ENCODE data around the gene PARN.
"Not testable (repeated sequence)": the region's sequence is repeated elsewhere in the genome, so short reads cannot be mapped to it uniquely, and the experiment has no call there.

PARN gene

GRCh38 chr16:14472357-14472756 lies 157.7 kb downstream of the PARN start:
- no peak for DNase-seq

DNA sequence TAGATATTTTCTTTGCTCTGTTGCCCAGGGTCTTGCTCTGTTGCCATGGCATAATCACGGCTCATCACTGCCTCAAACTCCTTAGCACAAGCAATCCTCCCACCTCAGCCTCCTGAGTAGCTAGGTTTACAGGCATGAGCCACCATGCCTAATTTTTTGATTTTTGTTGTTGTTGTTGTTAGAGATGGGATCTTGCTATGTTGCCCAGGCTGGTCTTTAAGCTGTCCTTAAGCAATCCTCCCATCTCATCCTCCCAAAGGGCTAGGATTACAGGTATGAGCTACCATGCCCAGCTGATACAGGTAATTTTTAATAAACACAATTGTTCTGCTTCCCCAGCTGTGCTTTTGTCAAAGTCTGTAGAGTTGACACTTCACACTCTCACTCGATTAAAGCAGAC lies 159.3 kb downstream of the PARN start:
- DNase-seq (no peak), ATAC-seq (no peak)

More at GRCh38 chr16:14472357-14472756, 157.7 kb downstream of the PARN start:
- ATAC-seq = no peak

DNA sequence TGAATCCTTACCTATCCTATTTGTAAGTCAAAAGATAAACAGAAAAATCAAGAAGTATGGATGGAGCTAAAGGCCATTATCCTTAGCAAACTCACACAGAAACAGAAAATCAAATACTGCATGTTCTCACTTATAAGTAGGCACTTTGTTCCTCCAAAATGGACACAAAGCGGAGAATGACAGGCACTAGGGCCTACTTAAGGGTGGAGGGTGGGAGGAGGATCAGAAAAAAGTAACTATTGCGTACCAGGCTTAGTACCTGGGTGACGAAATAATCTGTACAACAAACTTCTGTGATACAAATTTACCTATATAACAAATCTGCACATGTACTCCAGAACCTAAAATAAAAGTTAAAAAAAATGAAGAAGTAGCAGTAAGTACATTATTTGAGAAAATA lies 164.3 kb downstream of the PARN start:
- DNase-seq (no peak), ATAC-seq (no peak)

- ATAC-seq = no peak
Measured at GRCh38 chr16:14464796-14465195, 165.3 kb downstream of the PARN start.

GRCh38 chr16:14464192-14464591 lies 165.9 kb downstream of the PARN start:
- DNase-seq (no peak), ATAC-seq (no peak)

More at GRCh38 chr16:14464796-14465195, 165.3 kb downstream of the PARN start:
- no peak for DNase-seq

GRCh38 chr16:14462811-14463210 lies 167.2 kb downstream of the PARN start:
- DNase-seq (no peak), ATAC-seq (no peak)

DNA sequence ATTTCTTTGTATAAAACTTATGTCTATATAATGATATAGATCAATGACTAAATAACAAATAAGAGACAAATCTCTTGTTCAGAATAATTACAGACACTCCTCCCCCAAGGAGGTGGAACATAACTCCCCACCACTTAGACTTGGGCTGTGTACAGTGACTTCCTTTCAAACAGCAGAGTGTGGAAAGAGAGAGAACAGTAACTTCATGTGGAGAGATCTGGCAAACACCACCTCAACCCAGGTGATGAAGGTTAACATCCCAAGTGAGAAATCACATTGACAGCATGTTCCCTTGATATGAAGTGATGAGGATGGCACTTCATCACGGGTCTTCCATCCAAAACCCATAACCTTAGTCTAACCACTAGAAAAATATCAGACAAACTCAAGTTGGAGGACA lies 169.3 kb downstream of the PARN start:
- ATAC-seq = no peak
- DNase-seq = no peak

DNA sequence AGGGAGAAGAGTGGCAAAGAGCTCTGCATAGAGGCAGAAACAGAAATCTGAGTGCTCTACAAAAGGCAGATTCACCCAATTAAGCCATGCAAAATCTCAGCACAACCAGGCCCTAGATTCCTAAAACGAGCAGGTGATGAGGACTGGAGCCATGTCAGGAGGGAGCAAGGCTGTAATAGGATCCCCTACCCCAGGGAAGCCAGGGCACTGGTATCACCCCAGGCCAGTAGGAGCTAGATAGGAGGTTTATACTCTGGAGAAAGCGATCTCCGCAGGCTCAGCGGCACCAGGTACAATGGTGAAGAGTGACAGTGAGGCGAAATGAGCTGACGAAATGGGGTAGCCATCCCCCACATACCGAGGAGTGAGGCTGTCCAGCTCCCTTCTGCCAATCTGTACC lies 171.5 kb downstream of the PARN start:
- no peak for DNase-seq
- no peak for ATAC-seq

GRCh38 chr16:14456793-14457481 lies 173.1 kb downstream of the PARN start:
- ATAC-seq (no peak), DNase-seq (no peak)

- DNase-seq (no peak), ATAC-seq (no peak)
Measured at GRCh38 chr16:14455573-14455972, 174.5 kb downstream of the PARN start.

DNA sequence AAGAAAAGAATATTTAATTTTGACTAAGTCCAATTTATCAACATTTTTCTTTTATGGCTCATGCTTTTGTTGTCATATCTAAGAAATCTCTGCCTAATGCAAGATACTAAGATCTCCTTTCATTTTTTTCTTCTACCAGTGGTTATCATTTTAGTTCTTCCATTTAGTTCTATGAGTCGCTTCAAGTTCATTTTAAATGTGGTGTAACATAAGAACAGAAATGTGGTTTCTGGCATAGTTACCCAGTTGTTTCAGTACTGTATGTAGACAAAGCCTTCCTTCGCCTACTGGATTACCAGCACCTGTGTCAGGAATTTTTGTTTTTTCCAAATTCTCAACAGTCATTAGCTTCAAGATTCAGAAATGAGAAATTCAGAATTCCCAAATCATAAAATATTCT lies 175.7 kb downstream of the PARN start:
- DNase-seq = no peak
- no peak for ATAC-seq

GRCh38 chr16:14452066-14452465 lies 178.0 kb downstream of the PARN start:
- DNase-seq (no peak), ATAC-seq (no peak)

DNA sequence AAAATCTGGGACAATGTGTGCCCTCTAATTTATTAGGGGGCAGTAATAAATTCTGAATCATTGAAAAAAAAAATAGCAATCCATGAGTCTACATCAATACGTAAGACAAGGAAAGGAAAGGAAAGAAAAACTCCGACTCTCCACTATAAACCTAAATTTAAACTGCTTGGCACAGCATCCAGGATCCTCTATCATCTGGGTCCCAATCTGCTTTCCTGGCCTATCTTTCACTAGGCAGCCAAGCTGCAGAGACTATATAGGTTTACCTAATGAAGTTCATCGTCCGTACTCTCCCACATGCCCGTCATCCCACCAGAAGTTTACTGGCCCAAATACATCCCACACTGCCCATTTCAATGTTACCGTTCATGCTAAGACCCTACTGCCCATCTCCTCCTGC lies 179.2 kb downstream of the PARN start:
- DNase-seq = no peak
- no peak for ATAC-seq

DNA sequence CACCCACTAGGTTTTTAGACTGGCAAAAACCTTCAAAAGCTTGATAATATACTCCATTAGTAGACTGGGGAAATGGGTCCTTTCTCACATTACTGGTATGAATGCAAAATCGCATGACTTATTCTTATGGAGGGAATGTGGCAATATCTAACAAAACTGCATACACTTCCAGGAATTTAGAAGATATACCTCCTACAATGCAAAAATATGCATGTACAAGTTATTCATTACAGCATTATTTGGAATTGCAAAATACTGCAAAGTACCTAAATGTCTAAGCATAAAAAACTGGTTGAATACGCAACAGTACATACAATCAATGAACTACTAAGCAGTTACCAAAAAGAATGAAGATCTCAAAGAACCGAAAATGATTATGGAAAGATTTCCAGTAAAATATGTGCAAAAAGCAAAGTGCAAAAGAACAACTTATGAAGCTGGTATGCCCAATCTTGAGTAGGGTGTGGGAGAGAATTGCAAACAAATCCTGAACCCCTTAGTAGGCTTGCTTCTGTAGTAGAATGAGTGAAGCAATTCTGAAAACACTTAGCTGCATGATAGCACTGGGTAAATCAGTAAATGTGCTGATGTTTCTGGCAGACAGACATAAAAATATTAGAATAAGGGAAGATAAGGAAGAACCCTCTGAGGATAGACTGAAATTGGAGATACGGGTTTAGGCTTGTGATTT lies 180.1 kb downstream of the PARN start:
- no peak for ATAC-seq
- no peak for DNase-seq

DNA sequence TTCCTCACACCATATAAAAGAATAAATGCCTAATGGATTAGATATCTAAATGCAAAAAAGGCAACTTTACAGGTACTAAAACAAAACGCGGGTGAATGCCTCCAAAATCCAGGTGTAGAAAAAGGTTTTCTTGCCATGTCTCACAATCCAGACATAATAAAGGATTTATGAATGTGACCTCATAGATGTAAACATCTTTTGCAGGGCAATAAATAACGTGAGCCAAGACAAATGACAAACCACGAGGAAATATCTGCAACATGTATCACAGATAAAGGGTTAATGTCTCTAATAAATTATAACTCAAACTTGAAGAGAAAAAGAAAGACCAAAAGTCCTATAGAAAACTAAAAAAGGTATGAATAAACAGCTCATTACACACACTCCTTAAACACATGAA lies 180.7 kb downstream of the PARN start:
- ATAC-seq = no peak
- no peak for DNase-seq

- no peak for ATAC-seq
Measured at GRCh38 chr16:14448879-14449278, 181.2 kb downstream of the PARN start.

GRCh38 chr16:14447783-14448182 lies 182.3 kb downstream of the PARN start:
- no peak for ATAC-seq

More at GRCh38 chr16:14448879-14449278, 181.2 kb downstream of the PARN start:
- no peak for DNase-seq

GRCh38 chr16:14446796-14447195 lies 183.3 kb downstream of the PARN start:
- no peak for ATAC-seq
- DNase-seq = no peak

More at GRCh38 chr16:14447783-14448182, 182.3 kb downstream of the PARN start:
- no peak for DNase-seq

DNA sequence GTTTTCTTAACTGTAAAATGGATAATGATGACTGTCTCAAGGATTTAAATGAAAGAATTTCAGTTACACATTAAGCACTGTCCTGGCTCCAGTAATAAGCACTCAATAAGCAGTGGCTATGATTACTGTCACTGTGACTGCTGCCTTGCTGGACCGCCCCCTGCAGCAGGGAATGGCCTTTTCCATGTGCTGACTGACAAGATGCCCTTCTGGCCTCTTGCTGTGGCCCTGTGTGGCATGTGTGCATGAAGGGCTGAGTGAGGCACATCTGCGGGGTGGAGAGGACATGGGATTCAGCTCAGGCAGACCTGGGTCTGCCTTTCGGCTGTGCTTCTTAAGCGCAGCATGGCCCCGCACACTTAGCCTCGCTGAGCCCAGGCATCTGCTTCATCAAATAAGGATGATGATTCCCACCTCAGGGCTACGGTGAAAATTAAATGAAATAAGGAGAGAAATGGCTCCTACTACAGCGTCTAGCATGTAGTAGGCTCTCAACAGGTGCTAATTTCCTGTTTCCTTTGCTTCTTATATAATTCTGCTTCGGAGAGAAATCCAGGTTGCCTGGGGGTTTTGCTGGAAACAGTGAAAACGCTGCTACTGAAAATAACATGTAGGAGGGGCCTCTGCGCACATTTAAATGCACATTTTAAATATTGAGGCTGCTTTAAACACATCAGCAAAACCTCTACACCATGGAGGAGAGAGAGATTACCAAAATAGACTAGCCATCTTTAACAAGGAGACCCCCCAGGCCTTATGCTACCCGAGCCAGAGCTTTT lies 183.9 kb downstream of the PARN start:
- ATAC-seq (no peak), DNase-seq (no peak)

GRCh38 chr16:14444979-14445810 lies 184.9 kb downstream of the PARN start:
- ATAC-seq = no peak

GRCh38 chr16:14441533-14441932 lies 188.5 kb downstream of the PARN start:
- not testable (repeated sequence) for DNase-seq, ATAC-seq

More at GRCh38 chr16:14444979-14445810, 184.9 kb downstream of the PARN start:
- DNase-seq = no peak

- DNase-seq = no peak
- ATAC-seq = no peak
Measured at GRCh38 chr16:14438256-14438655, 191.8 kb downstream of the PARN start.
